Coronary artery (tissue), 2 donors: Measurements from ENCODE around the gene WDR3.

Source experiments
- DNase-seq: peaks from one replicate; pipeline ENCODE4 v3.0.0-alpha.2; 2017; ENCODE audit warnings: low spot score
- H3K27ac ChIP-seq, 2 donors: fragments of 200-600 bp; sonication (generic); one replicate each; pipeline ENCODE4 v1.5.1; 2016 to 2019
- H3K4me3 ChIP-seq: fragments of 200-600 bp; sonication (generic); 2 replicates; pipeline ENCODE4 v1.5.1; 2016; ENCODE audit warnings: mild to moderate bottlenecking, moderate library complexity
- CTCF ChIP-seq: fragments of 200-600 bp; sonication (generic); IDR thresholded peaks from one replicate; pipeline ENCODE4 v1.5.1; 2019; ENCODE audit warnings: antibody characterized with exemption

The WDR3 gene

GRCh38 chr1:118004312-118004711, 74.8 kb downstream of the WDR3 start:
- no peak overlapping the region for H3K4me3 ChIP-seq
- DNase-seq: no peak
- no peak overlapping the region for H3K27ac ChIP-seq
- no peak for TF ChIP-seq CTCF

- H3K4me3 ChIP-seq: no peak overlapping the region
- no peak for DNase-seq
- no peak overlapping the region for H3K27ac ChIP-seq
- TF ChIP-seq CTCF: no peak
Observed at GRCh38 chr1:118007391-118007790, 77.9 kb downstream of the WDR3 start.

- Histone ChIP-seq H3K4me3 (no peak overlapping the region), H3K27ac (no peak overlapping the region)
- DNase-seq: no peak
- TF ChIP-seq CTCF: no peak
Observed at GRCh38 chr1:118008011-118008410, 78.5 kb downstream of the WDR3 start.

GRCh38 chr1:118012515-118013124, 83.1 kb downstream of the WDR3 start:
- no peak for DNase-seq
- no peak for TF ChIP-seq CTCF
- no peak overlapping the region for H3K4me3 ChIP-seq
- no peak overlapping the region for H3K27ac ChIP-seq

GRCh38 chr1:118013336-118013735, 83.8 kb downstream of the WDR3 start:
- DNase-seq: no peak
- no peak overlapping the region for H3K27ac ChIP-seq
- H3K4me3 ChIP-seq: no peak overlapping the region
- no peak for TF ChIP-seq CTCF

GRCh38 chr1:118013938-118014337, 84.4 kb downstream of the WDR3 start:
- Histone ChIP-seq H3K4me3 (no peak overlapping the region), H3K27ac (no peak overlapping the region)
- no peak for TF ChIP-seq CTCF
- DNase-seq: no peak
